ENCODE measurements around the gene ROM1. TPM values are rescaled to one million over a fixed set of nuclear protein-coding genes. Genes with fewer than 3 reads are reported as not detected.

ROM1 gene
- polyA plus RNA-seq, 3 donors = 0.51 to 1.4 (median 0.75) TPM

GRCh38 chr11:62610403-62610802 is 2.7 kb upstream of the ROM1 start:
- no peaks in the 10 kb centered on the region for H3K9me3 ChIP-seq (replicated peaks in 1 of 2; ENCODE audit: control insufficient read depth in 1 of 2, insufficient read depth in 1 of 2, low read length in 2 of 2)
- peaks cover 0 to 2% (median 0%) of the 10 kb centered on the region in 7 donors for H3K9me3 Mint-ChIP-seq
- H3K27me3 Mint-ChIP-seq (ENCODE audit: low read depth in 3 of 3) = peaks cover 0 to 2% (median 0%) of the 10 kb centered on the region in 3 donors
- peaks cover 33 to 41% of the 10 kb centered on the region in 2 donors for H3K4me1 ChIP-seq (ENCODE audit: control insufficient read depth in 1 of 2, insufficient read depth in 2 of 2, low read length in 2 of 2)
- H3K4me3 ChIP-seq (replicated peaks in 1 of 3; ENCODE audit: low read depth in 2 of 3, low read length in 3 of 3) = no peak overlapping the region
- peaks cover 41% of the 10 kb centered on the region for H3K4me1 Mint-ChIP-seq
- intact Hi-C loops (cut with micrococcal nuclease) = loop anchor here in 1 of 2 donors (10.0 kb wide), 1 partner anchor 244 kb away; no protein-coding TSS in a partner anchor
- H3K9ac ChIP-seq (ENCODE audit: insufficient read depth, low read length, poor library complexity, severe bottlenecking) = no peak overlapping the region
- DNase-seq = no peak
- H3K27me3 ChIP-seq (ENCODE audit: control insufficient read depth in 2 of 2, insufficient read depth in 2 of 2, low read length in 2 of 2) = no peaks in the 10 kb centered on the region
- H3K4me3 Mint-ChIP-seq = peak overlapping the region in 1 of 2 donors; percentile 51
- 84% methylated on average over 2 of the region's 6 CpGs for WGBS (ENCODE audit: insufficient coverage)
- H3K27ac ChIP-seq (ENCODE audit: low read depth in 1 of 2, low read length in 2 of 2) = no peak overlapping the region
- no peaks in the 10 kb centered on the region for H4K20me1 ChIP-seq (ENCODE audit: insufficient read depth, low read length)
- peak overlapping the region; percentile 91 for H3K4me2 ChIP-seq (replicated peaks; ENCODE audit: extremely low read depth, low read length, poor library complexity, severe bottlenecking)
- H3K27ac Mint-ChIP-seq = peak overlapping the region in 2 of 7 donors; percentile 67 to 68
- H2AFZ ChIP-seq (ENCODE audit: insufficient read depth, low read depth, low read length, poor library complexity, severe bottlenecking) = no peak overlapping the region
- H3K36me3 Mint-ChIP-seq = peaks cover 49 to 55% of the 10 kb centered on the region in 2 donors
- peaks cover 16% of the 10 kb centered on the region for H3K79me2 ChIP-seq (ENCODE audit: insufficient read depth, low read length)
- peaks cover 24 to 47% of the 10 kb centered on the region in 2 donors for H3K36me3 ChIP-seq (replicated peaks in 1 of 2; ENCODE audit: control insufficient read depth in 1 of 2, insufficient read depth in 2 of 2, low read length in 2 of 2)
- no peak for TF ChIP-seq CTCF (IDR thresholded peaks at IDR 0.05)

GRCh38 chr11:62610814-62611704 is 2.0 kb upstream of the ROM1 start:
- H4K20me1 ChIP-seq (ENCODE audit: insufficient read depth, low read length) = no peaks in the 10 kb centered on the region
- peak overlapping the region; percentile 61 to 98 (median 68) for H3K4me3 ChIP-seq (replicated peaks in 1 of 3; ENCODE audit: low read depth in 2 of 3, low read length in 3 of 3)
- peak overlapping the region; percentile 91 for H3K4me2 ChIP-seq (replicated peaks; ENCODE audit: extremely low read depth, low read length, poor library complexity, severe bottlenecking)
- peak overlapping the region; percentile 41 to 86 for H3K27ac ChIP-seq (ENCODE audit: low read depth in 1 of 2, low read length in 2 of 2)
- Mint-ChIP-seq H3K4me1 (peaks cover 41% of the 10 kb centered on the region), H3K36me3 (peaks cover 45 to 54% of the 10 kb centered on the region in 2 donors), H3K4me3 (peak overlapping the region; percentile 98 to 100), H3K27ac (peak overlapping the region in 6 of 7 donors; percentile 7 to 96 (median 93)), H3K27me3 (ENCODE audit: low read depth in 3 of 3) (peaks cover 0 to 2% (median 0%) of the 10 kb centered on the region in 3 donors), H3K9me3 (peaks cover 0 to 2% (median 0%) of the 10 kb centered on the region in 7 donors)
- WGBS (ENCODE audit: insufficient coverage) = 78% methylated on average over 12 of the region's 28 CpGs
- H3K27me3 ChIP-seq (ENCODE audit: control insufficient read depth in 2 of 2, insufficient read depth in 2 of 2, low read length in 2 of 2) = no peaks in the 10 kb centered on the region
- no peak for TF ChIP-seq CTCF (IDR thresholded peaks at IDR 0.05)
- intact Hi-C loops (cut with micrococcal nuclease) = loop anchor here in 1 of 2 donors (10.0 kb wide), 1 partner anchor 244 kb away; no protein-coding TSS in a partner anchor
- peaks cover 16% of the 10 kb centered on the region for H3K79me2 ChIP-seq (ENCODE audit: insufficient read depth, low read length)
- peak overlapping the region; percentile 94 for H2AFZ ChIP-seq (ENCODE audit: insufficient read depth, low read depth, low read length, poor library complexity, severe bottlenecking)
- H3K9me3 ChIP-seq (replicated peaks in 1 of 2; ENCODE audit: control insufficient read depth in 1 of 2, insufficient read depth in 1 of 2, low read length in 2 of 2) = no peaks in the 10 kb centered on the region
- H3K4me1 ChIP-seq (ENCODE audit: control insufficient read depth in 1 of 2, insufficient read depth in 2 of 2, low read length in 2 of 2) = peaks cover 33 to 41% of the 10 kb centered on the region in 2 donors
- DNase-seq = no peak
- H3K9ac ChIP-seq (ENCODE audit: insufficient read depth, low read length, poor library complexity, severe bottlenecking) = peak overlapping the region; percentile 87
- H3K36me3 ChIP-seq (replicated peaks in 1 of 2; ENCODE audit: control insufficient read depth in 1 of 2, insufficient read depth in 2 of 2, low read length in 2 of 2) = peaks cover 17 to 47% of the 10 kb centered on the region in 2 donors

All from CD14-positive monocyte (primary cell).